Esophagus muscularis mucosa (tissue), 4 donors: Measurements from ENCODE around the gene CMC1. TPM values are rescaled to one million over a fixed set of nuclear protein-coding genes. Genes with fewer than 3 reads are reported as not detected.

Experiments used
- DNase-seq: peaks from one replicate; pipeline ENCODE4 v3.0.0-alpha.2; 2017; ENCODE audit errors: extremely low spot score
- H3K27ac ChIP-seq, 4 donors: fragments of 200-600 bp; sonication (generic); replicated peaks in 1 of 4; 1 replicate in 3 of 4; 2 replicates in 1 of 4; pipeline ENCODE4 v1.5.1; 2016 to 2019; ENCODE audit warnings: mild to moderate bottlenecking in 1 of 4
- H3K27me3 ChIP-seq, 4 donors: fragments of 200-600 bp; sonication (generic); one replicate each; pipeline versions ENCODE4 v1.5.1 to v1.6.0; 2016 to 2019
- H3K36me3 ChIP-seq, 4 donors: fragments of 200-600 bp; sonication (generic); one replicate each; pipeline ENCODE4 v1.5.1; 2016 to 2019
- H3K4me1 ChIP-seq, 4 donors: fragments of 200-600 bp; sonication (generic); one replicate each; pipeline ENCODE4 v1.5.1; 2016 to 2019
- H3K4me3 ChIP-seq, 4 donors: fragments of 200-600 bp; sonication (generic); 1 replicate in 2 of 4; 2 replicates in 2 of 4; pipeline ENCODE4 v1.5.1; 2016 to 2019; ENCODE audit warnings: mild to moderate bottlenecking in 4 of 4, moderate library complexity in 1 of 4
- H3K9me3 ChIP-seq, 4 donors: fragments of 200-600 bp; sonication (generic); 1 replicate in 3 of 4; 2 replicates in 1 of 4; pipeline ENCODE4 v1.5.1; 2016 to 2019
- CTCF ChIP-seq, 3 experiments: fragments of 200-600 bp in 2 of 3; fragments of 450-650 bp in 1 of 3; sonication (generic) in 2 of 3; IDR thresholded peaks; one replicate each; pipeline ENCODE4 v1.5.1; 2017 to 2019; ENCODE audit warnings: antibody characterized with exemption in 3 of 3, mild to moderate bottlenecking in 2 of 3, moderate library complexity in 1 of 3
- EP300 ChIP-seq: sonication (generic); formaldehyde crosslinking; IDR thresholded peaks from one replicate; pipeline ENCODE4 v1.6.1; 2017; ENCODE audit warnings: antibody characterized with exemption
- POLR2A ChIP-seq: fragments of 450-650 bp; IDR thresholded peaks from one replicate; pipeline ENCODE4 v1.6.1; 2017; ENCODE audit warnings: antibody characterized with exemption, moderate library complexity, mild to moderate bottlenecking, low read depth
- POLR2AphosphoS5 ChIP-seq, 2 donors: sonication (generic); formaldehyde crosslinking; IDR thresholded peaks; one replicate each; pipeline ENCODE4 v1.6.1; 2017; ENCODE audit warnings: antibody characterized with exemption in 2 of 2
- WGBS: methylation state at CpG from one replicate; pipeline ENCODE4 v1.1.5; 2018; 5-methylcytosine and 5-hydroxymethylcytosine counted together
- intact Hi-C: fragments of 100-400 bp; cut with DNase I; formaldehyde crosslinking; loops from one replicate; pipeline ENCODE4 v1.15.1; 2023
- total RNA-seq, 4 donors: library from RNA; depleted of rRNA; stranded (reverse); fragments of >200 nt; gene quantifications; one replicate each; pipeline versions ENCODE4 v1.1.0 to v1.2.1, GENCODE V29; 2016

CMC1 gene
- total RNA-seq, 4 donors from 2014 or later = 9.1 to 20.3 (median 15.0) TPM

- Histone ChIP-seq H3K27me3 (no peaks in the 10 kb centered on the region), H3K4me1 (no peaks in the 10 kb centered on the region), H3K4me3 (no peak overlapping the region), H3K36me3 (peaks cover 8 to 49% (median 28%) of the 10 kb centered on the region in 4 donors), H3K27ac (no peak overlapping the region), H3K9me3 (no peaks in the 10 kb centered on the region)
- 61% methylated on average over 4 of the region's 4 CpGs for WGBS
- TF ChIP-seq CTCF (IDR thresholded peaks at IDR 0.05) (peak; percentile 68 to 78 (median 77)), POLR2A (no peak)
- intact Hi-C loops = loop anchor here (1.0 kb wide), 1 partner anchor 616 kb away; no protein-coding TSS in a partner anchor
- no peak for DNase-seq
Observed at GRCh38 chr3:28328188-28329151, 87.1 kb downstream of the CMC1 start.

- H3K27ac ChIP-seq = no peak overlapping the region
- no peak for DNase-seq
- intact Hi-C loops = no loop called here
- no peaks in the 10 kb centered on the region for H3K9me3 ChIP-seq
- H3K36me3 ChIP-seq = peaks cover 0 to 63% (median 34%) of the 10 kb centered on the region in 4 donors
- no peaks in the 10 kb centered on the region for H3K4me1 ChIP-seq
- no peak overlapping the region for H3K4me3 ChIP-seq
- TF ChIP-seq EP300 (no peak), CTCF (IDR thresholded peaks at IDR 0.05) (peak in 1 of 3 experiments; percentile 9), POLR2AphosphoS5 (IDR thresholded peaks at IDR 0.05) (no peak)
- no peaks in the 10 kb centered on the region for H3K27me3 ChIP-seq
Observed at GRCh38 chr3:28334552-28334951, 93.1 kb downstream of the CMC1 start.

GRCh38 chr3:28335246-28335645, 93.8 kb downstream of the CMC1 start:
- 68% methylated on average over 2 of the region's 2 CpGs for WGBS
- Histone ChIP-seq H3K4me1 (no peaks in the 10 kb centered on the region), H3K9me3 (no peaks in the 10 kb centered on the region), H3K36me3 (peaks cover 0 to 68% (median 37%) of the 10 kb centered on the region in 4 donors), H3K27ac (no peak overlapping the region), H3K4me3 (no peak overlapping the region), H3K27me3 (no peaks in the 10 kb centered on the region)
- intact Hi-C loops = no loop called here
- no peak for DNase-seq
- TF ChIP-seq EP300 = no peak
- no peak for TF ChIP-seq CTCF (IDR thresholded peaks at IDR 0.05)
- TF ChIP-seq POLR2A = no peak
- no peak for TF ChIP-seq POLR2AphosphoS5 (IDR thresholded peaks at IDR 0.05)

GRCh38 chr3:28337230-28337629, 95.8 kb downstream of the CMC1 start:
- no peak for TF ChIP-seq CTCF (IDR thresholded peaks at IDR 0.05)
- TF ChIP-seq EP300 = no peak
- no peak for TF ChIP-seq POLR2A
- TF ChIP-seq POLR2AphosphoS5 (IDR thresholded peaks at IDR 0.05) = no peak
- no peak for DNase-seq
- H3K4me1 ChIP-seq = peaks cover 6 to 8% (median 7%) of the 10 kb centered on the region in 4 donors
- H3K27me3 ChIP-seq = no peaks in the 10 kb centered on the region
- intact Hi-C loops = no loop called here
- H3K4me3 ChIP-seq = no peak overlapping the region
- no peaks in the 10 kb centered on the region for H3K9me3 ChIP-seq
- no peak overlapping the region for H3K27ac ChIP-seq
- peaks cover 0 to 63% (median 31%) of the 10 kb centered on the region in 4 donors for H3K36me3 ChIP-seq
